C4-2B (cell line): ENCODE data around the gene GSTA2.
"Not testable (repeated sequence)": the region's sequence is repeated elsewhere in the genome, so short reads cannot be mapped to it uniquely, and the experiment has no call there.

Experiments used
- H3K27ac ChIP-seq: fragments of 450-650 bp; 2 replicates; pipeline ENCODE4 v1.5.1; 2017
- ZFX ChIP-seq: fragments of 450-650 bp; IDR thresholded peaks from 2 replicates; pipeline ENCODE4 v1.6.1; 2017
- TF ChIP-seq, protein P1 (sequence below): fragments of 450-650 bp; conservative IDR thresholded peaks from 2 replicates; pipeline ENCODE4 v1.5.1; 2017; ENCODE audit warnings: mild to moderate bottlenecking

Gene GSTA2

GRCh38 chr6:52787917-52788316, 24.6 kb upstream of the GSTA2 start:
- peak overlapping the region; percentile 98 for H3K27ac ChIP-seq
- TF ChIP-seq, protein P1, sequence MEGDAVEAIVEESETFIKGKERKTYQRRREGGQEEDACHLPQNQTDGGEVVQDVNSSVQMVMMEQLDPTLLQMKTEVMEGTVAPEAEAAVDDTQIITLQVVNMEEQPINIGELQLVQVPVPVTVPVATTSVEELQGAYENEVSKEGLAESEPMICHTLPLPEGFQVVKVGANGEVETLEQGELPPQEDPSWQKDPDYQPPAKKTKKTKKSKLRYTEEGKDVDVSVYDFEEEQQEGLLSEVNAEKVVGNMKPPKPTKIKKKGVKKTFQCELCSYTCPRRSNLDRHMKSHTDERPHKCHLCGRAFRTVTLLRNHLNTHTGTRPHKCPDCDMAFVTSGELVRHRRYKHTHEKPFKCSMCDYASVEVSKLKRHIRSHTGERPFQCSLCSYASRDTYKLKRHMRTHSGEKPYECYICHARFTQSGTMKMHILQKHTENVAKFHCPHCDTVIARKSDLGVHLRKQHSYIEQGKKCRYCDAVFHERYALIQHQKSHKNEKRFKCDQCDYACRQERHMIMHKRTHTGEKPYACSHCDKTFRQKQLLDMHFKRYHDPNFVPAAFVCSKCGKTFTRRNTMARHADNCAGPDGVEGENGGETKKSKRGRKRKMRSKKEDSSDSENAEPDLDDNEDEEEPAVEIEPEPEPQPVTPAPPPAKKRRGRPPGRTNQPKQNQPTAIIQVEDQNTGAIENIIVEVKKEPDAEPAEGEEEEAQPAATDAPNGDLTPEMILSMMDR: no peak
- TF ChIP-seq ZFX: no peak

DNA sequence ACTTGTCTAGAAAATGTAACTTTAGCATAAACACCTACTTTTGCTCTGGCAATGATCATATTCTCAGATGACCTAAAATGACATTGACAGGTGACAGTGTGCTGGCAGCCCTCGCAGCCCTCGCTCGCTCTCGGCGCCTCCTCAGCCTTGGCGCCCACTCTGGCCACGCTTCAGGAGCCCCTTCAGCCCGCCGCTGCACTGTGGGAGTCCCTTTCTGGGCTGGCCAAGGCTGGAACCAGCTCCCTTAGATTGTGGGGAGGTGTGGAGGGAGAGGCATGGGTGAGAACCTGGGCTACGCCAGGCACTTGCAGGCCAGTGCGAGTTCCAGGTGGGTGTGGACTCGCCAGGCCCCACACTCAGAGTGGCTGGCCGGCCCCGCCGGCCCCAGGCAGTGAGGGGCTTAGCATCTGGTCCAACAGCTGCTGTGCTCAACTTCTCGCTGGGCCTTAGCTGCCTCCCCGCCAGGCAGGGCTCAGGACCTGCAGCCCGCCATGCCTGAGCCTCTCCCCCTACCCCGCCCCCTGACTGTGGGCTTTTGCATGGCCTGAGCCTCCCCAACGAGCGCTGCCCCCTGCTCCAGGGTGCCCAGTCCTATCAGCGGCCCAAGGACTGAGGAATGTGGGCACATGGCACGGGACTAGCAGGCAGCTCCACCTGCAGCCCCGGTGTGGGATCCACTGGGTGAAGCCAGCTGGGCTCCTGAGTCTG, 23.1 kb upstream of the GSTA2 start:
- H3K27ac ChIP-seq: peak overlapping the region; percentile 98
- TF ChIP-seq ZFX: no peak
- TF ChIP-seq, protein P1: no peak

- peak overlapping the region; percentile 25; the same call in 1 of the 2 replicates for H3K27ac ChIP-seq
These were observed 19.5 kb upstream of the GSTA2 start for GRCh38 chr6:52782696-52783274.

GRCh38 chr6:52782209-52782608, 18.9 kb upstream of the GSTA2 start:
- H3K27ac ChIP-seq: not testable (repeated sequence)

DNA sequence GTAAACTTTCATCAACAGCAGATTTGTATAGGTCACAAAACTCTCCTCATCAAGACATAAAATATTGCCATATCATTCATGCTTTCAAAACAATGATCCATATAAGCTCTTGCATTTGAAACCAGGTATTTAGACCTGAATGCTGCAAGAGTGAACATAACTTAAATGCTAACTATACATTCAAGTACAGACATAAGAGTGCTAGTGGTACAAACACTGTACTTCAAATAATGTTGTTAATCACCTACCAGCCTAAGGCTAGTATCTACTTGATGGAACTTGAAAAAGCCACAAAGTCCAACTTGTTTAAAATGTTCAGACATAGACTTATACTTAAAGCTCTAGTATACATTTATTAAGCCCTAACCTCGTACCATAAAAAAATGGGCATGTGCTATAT, 16.0 kb upstream of the GSTA2 start:
- TF ChIP-seq, protein P1: no peak
- H3K27ac ChIP-seq: no peak overlapping the region

DNA sequence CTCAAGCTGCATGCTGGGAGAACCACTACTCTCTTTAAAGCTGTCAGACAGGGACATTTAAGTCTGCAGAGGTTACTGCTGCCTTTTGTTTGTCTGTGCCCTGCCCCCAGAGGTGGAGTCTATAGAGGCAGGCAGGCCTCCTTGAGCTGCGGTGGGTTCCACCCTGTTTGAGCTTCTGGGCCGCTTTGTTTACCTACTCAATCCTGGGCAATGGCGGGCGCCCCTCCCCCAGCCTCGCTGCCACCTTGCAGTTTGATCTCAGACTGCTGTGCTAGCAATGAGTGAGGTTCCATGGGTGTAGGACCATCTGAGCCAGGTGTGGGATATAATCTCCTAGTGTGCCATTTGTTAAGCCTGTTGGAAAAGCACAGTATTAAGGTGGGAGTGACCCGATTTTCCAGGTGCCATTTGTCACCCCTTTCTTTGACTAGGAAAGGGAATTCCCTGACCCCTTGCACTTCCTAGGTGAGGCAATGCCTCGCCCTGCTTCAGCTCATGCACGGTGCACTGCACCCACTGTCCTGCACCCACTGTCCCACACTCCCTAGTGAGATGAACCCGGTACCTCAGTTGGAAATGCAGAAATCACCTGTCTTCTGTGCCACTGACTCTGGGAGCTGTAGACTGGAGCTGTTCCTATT, 13.6 kb upstream of the GSTA2 start:
- not testable (repeated sequence) for H3K27ac ChIP-seq

DNA sequence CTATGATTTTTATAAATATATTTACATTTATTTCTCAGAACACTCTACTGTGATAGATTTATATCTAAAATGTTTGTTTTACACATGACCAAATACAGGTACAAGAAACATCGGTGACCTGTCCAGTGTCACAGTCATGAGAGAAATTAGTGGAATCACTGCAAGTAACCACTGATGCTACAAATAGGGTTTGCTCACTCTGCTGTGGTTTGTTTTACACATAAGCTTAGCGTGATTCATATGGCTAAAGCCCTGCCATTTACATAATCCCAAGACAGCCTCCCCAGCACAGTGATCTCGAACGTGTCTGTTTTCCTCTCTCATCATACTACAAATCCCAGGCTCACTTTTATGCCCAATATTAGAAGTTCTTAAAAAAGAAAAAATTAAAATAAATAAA, 6.1 kb upstream of the GSTA2 start:
- not testable (repeated sequence) for H3K27ac ChIP-seq

- not testable (repeated sequence) for H3K27ac ChIP-seq
These were observed 4.4 kb upstream of the GSTA2 start for GRCh38 chr6:52767658-52768057.

DNA sequence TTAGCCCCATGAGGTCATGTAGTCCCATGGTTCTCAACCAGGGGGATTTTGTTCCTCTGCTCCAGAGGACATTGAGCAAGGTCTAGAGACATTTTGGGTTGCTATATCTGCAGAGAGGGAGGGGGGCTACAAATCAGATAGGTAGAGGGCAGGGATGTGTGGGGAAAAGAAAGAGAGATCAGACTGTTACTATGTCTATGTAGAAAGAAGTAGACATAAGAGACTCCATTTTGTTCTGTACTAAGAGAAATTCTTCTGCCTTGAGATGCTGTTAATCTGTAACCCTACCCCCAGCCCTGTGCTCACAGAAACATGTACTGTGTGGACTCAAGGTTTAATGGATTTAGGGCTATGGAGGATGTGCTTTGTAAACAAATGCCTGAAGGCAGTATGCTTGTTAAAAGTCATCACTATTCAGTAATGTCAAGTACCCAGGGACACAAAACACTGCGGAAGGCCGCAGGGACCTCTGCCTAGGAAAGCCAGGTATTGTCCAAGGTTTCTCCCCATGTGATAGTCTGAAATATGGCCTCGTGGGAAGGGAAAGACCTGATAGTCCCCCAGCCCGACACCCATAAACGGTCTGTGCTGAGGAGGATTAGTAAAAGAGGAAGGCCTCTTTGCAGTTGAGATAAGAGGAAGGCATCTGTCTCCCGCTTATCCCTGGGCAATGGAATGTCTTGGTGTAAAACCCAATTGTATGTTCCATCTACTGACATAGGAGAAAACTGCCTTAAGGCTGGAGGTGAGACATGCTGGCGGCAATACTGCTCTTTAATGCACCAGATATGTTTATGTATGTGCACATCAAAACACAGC, 1.4 kb downstream of the GSTA2 start:
- H3K27ac ChIP-seq: not testable (repeated sequence)

DNA sequence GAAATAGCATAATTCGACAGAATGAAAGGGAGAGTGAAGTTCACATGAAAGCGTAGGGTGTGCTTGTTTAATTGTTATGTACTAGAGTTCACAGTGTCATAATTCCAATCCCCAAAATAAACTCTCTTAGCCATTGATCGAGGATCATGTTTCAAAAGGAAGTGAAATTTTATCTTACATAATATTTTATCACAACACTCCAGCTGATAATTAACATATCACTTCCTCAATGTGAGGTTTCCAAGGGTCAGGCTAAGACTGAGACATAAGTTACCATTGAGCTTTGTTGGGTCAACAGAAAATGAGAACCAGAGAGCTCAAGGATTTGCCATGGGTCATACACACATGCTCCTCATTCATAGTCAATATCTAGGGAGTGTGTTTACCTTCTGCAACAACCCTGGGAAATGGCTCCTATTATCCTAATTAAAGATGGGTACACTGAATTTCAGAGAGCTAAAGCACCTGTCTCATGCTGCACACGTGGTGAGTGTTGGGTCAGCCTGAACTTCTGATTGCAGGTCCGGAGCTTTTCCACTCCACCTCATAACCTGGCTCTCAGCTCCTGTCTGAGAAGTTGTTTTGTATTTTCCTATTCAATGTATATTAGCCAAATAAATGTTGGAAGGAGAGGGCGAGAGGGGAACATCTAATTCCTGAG, 3.0 kb downstream of the GSTA2 start:
- H3K27ac ChIP-seq: no peak overlapping the region
- TF ChIP-seq, protein P1: no peak
- no peak for TF ChIP-seq ZFX
